Astrocyte (in vitro differentiated cells and primary cell): ENCODE results near the gene N4BP2L1. TPM values are rescaled to one million over a fixed set of nuclear protein-coding genes. Genes with fewer than 3 reads are reported as not detected.

Source experiments
- DNase-seq: peaks from one replicate; pipeline ENCODE4 v3.0.0-alpha.2; 2010; ENCODE audit warnings: low read depth
- FAIRE-seq: peaks from 2 replicates; lab custom pipeline; 2011; peaks lifted over from hg19 to GRCh38; lab: Jason Lieb, UNC
- H2AFZ ChIP-seq: 2 replicates; pipeline ENCODE4 v1.6.0; 2012; ENCODE audit warnings: low read depth, low read length, inconsistent platforms
- H3K27ac ChIP-seq: 2 replicates; pipeline ENCODE4 v1.5.1; 2011; ENCODE audit warnings: low read depth, low read length, inconsistent platforms
- H3K27me3 ChIP-seq: 2 replicates; pipeline ENCODE4 v1.6.0; 2011; ENCODE audit warnings: low read length, inconsistent platforms; ENCODE audit not compliant: insufficient read depth
- H3K36me3 ChIP-seq: 2 replicates; pipeline ENCODE4 v1.5.1; 2011; ENCODE audit warnings: low read length, inconsistent platforms; ENCODE audit not compliant: insufficient read depth
- H3K4me1 ChIP-seq: 2 replicates; pipeline ENCODE4 v1.5.1; 2011; ENCODE audit warnings: low read length, inconsistent platforms; ENCODE audit not compliant: insufficient read depth
- H3K4me2 ChIP-seq: 2 replicates; pipeline ENCODE4 v1.6.0; 2012; ENCODE audit warnings: low read length, inconsistent platforms
- H3K4me3 ChIP-seq: 2 replicates; pipeline ENCODE4 v1.5.1; 2011; ENCODE audit warnings: low read depth, mild to moderate bottlenecking, low read length, inconsistent platforms; ENCODE audit not compliant: insufficient read depth
- H3K79me2 ChIP-seq: 2 replicates; pipeline ENCODE4 v1.6.0; 2012; ENCODE audit warnings: mild to moderate bottlenecking, low read length, inconsistent platforms; ENCODE audit not compliant: insufficient read depth
- H3K9ac ChIP-seq: 2 replicates; pipeline ENCODE4 v1.6.0; 2012; ENCODE audit warnings: mild to moderate bottlenecking, low read length, inconsistent platforms
- H3K9me3 ChIP-seq: 2 replicates; pipeline ENCODE4 v1.5.1; 2012; ENCODE audit warnings: low read depth, mild to moderate bottlenecking, low read length, inconsistent platforms; ENCODE audit not compliant: insufficient read depth
- H4K20me1 ChIP-seq: 2 replicates; pipeline ENCODE4 v1.6.0; 2012; ENCODE audit warnings: low read length, inconsistent platforms; ENCODE audit not compliant: insufficient read depth
- H3K27ac Mint-ChIP-seq: one replicate; pipeline ENCODE4 v1.8.0; 2021; ENCODE audit warnings: mild to moderate bottlenecking, mixed read lengths; ENCODE audit not compliant: unreplicated experiment
- H3K27me3 Mint-ChIP-seq: one replicate; pipeline ENCODE4 v1.8.0; 2021; ENCODE audit warnings: low read depth, mixed read lengths; ENCODE audit not compliant: unreplicated experiment
- H3K36me3 Mint-ChIP-seq: one replicate; pipeline ENCODE4 v1.8.0; 2021; ENCODE audit warnings: low read depth, mixed read lengths; ENCODE audit not compliant: unreplicated experiment
- H3K4me1 Mint-ChIP-seq: one replicate; pipeline ENCODE4 v1.8.0; 2021; ENCODE audit warnings: low read depth, mixed read lengths; ENCODE audit not compliant: unreplicated experiment
- H3K4me3 Mint-ChIP-seq: one replicate; pipeline ENCODE4 v1.8.0; 2021; ENCODE audit warnings: mild to moderate bottlenecking, moderate library complexity, mixed read lengths; ENCODE audit not compliant: unreplicated experiment
- H3K9me3 Mint-ChIP-seq: one replicate; pipeline ENCODE4 v1.8.0; 2021; ENCODE audit warnings: mild to moderate bottlenecking, mixed read lengths; ENCODE audit not compliant: unreplicated experiment
- CTCF ChIP-seq: IDR thresholded peaks from 2 replicates; pipeline ENCODE4 v1.5.1; 2011; ENCODE audit warnings: low read depth, mild to moderate bottlenecking, inconsistent platforms, low read length, moderate library complexity; ENCODE audit not compliant: insufficient read depth
- EZH2 ChIP-seq: IDR thresholded peaks from 2 replicates; pipeline ENCODE4 v1.6.1; 2012; ENCODE audit warnings: mild to moderate bottlenecking, low read length, inconsistent platforms; ENCODE audit not compliant: insufficient read depth
- total RNA-seq: library from RNA; stranded (reverse); gene quantifications from 2 replicates; pipeline ENCODE4 v1.2.1, GENCODE V29; 2021

N4BP2L1 gene
- total RNA-seq, 1 donor from 2014 or later, result 2.2 TPM

GRCh38 chr13:32432856-32433255, 4.9 kb upstream of the N4BP2L1 start:
- no peak for FAIRE-seq

GRCh38 chr13:32431361-32431760, 3.4 kb upstream of the N4BP2L1 start:
- TF ChIP-seq EZH2 (no peak), CTCF (no peak)
- Histone ChIP-seq H3K79me2 (no peaks in the 10 kb centered on the region), H2AFZ (no peak overlapping the region), H3K4me3 (no peak overlapping the region), H3K27me3 (no peaks in the 10 kb centered on the region), H3K36me3 (no peaks in the 10 kb centered on the region), H3K27ac (no peak overlapping the region), H4K20me1 (no peaks in the 10 kb centered on the region), H3K9ac (no peak overlapping the region), H3K4me1 (peaks cover 5% of the 10 kb centered on the region), H3K9me3 (no peaks in the 10 kb centered on the region), H3K4me2 (no peak overlapping the region)
- DNase-seq, result no peak
- FAIRE-seq, result no peak
- Mint-ChIP-seq H3K27ac (no peak overlapping the region), H3K27me3 (peaks cover 4% of the 10 kb centered on the region), H3K4me1 (peaks cover 10% of the 10 kb centered on the region), H3K9me3 (peaks cover 1% of the 10 kb centered on the region), H3K36me3 (peaks cover 15% of the 10 kb centered on the region), H3K4me3 (no peak overlapping the region)

More at GRCh38 chr13:32432856-32433255, 4.9 kb upstream of the N4BP2L1 start:
- no peak overlapping the region for H3K4me2 ChIP-seq
- Mint-ChIP-seq H3K9me3 (peaks cover 1% of the 10 kb centered on the region), H3K4me1 (peaks cover 9% of the 10 kb centered on the region), H3K36me3 (peaks cover 15% of the 10 kb centered on the region), H3K4me3 (no peak overlapping the region), H3K27me3 (peaks cover 4% of the 10 kb centered on the region), H3K27ac (no peak overlapping the region)
- no peaks in the 10 kb centered on the region for H3K79me2 ChIP-seq
- no peaks in the 10 kb centered on the region for H3K9me3 ChIP-seq
- no peaks in the 10 kb centered on the region for H3K27me3 ChIP-seq
- H3K36me3 ChIP-seq, result no peaks in the 10 kb centered on the region
- TF ChIP-seq EZH2 (no peak), CTCF (no peak)
- H2AFZ ChIP-seq, result no peak overlapping the region
- H3K27ac ChIP-seq, result no peak overlapping the region
- no peaks in the 10 kb centered on the region for H3K4me1 ChIP-seq
- no peak overlapping the region for H3K4me3 ChIP-seq
- no peaks in the 10 kb centered on the region for H4K20me1 ChIP-seq
- H3K9ac ChIP-seq, result no peak overlapping the region
- no peak for DNase-seq

- DNase-seq, result no peak
- Histone ChIP-seq H3K4me1 (peaks cover 5% of the 10 kb centered on the region), H3K4me3 (no peak overlapping the region), H3K27ac (no peak overlapping the region), H3K36me3 (no peaks in the 10 kb centered on the region), H3K4me2 (no peak overlapping the region), H3K79me2 (no peaks in the 10 kb centered on the region), H3K27me3 (no peaks in the 10 kb centered on the region), H3K9ac (no peak overlapping the region), H4K20me1 (no peaks in the 10 kb centered on the region), H3K9me3 (no peaks in the 10 kb centered on the region), H2AFZ (no peak overlapping the region)
- peaks cover 1% of the 10 kb centered on the region for H3K9me3 Mint-ChIP-seq
- H3K4me1 Mint-ChIP-seq, result peaks cover 10% of the 10 kb centered on the region
- no peak for FAIRE-seq
- H3K36me3 Mint-ChIP-seq, result peaks cover 18% of the 10 kb centered on the region
- no peak for TF ChIP-seq CTCF
- TF ChIP-seq EZH2, result no peak
- H3K27ac Mint-ChIP-seq, result no peak overlapping the region
- no peak overlapping the region for H3K4me3 Mint-ChIP-seq
- H3K27me3 Mint-ChIP-seq, result peaks cover 4% of the 10 kb centered on the region
These were observed 2.3 kb upstream of the N4BP2L1 start for GRCh38 chr13:32430018-32430747.
